Trophoblast cell (in vitro differentiated cells and primary cell): ENCODE results near the gene CSNK2A1.
"Not testable (repeated sequence)": the region's sequence is repeated elsewhere in the genome, so short reads cannot be mapped to it uniquely, and the experiment has no call there.

ENCODE experiments used
- DNase-seq, 2 donors: peaks; one replicate each; pipeline ENCODE4 v3.0.0-alpha.2; 2016
- H2AFZ ChIP-seq: 2 replicates; pipeline ENCODE4 v1.6.1; 2013; ENCODE audit warnings: low read length, moderate library complexity, mild to moderate bottlenecking; ENCODE audit not compliant: insufficient read depth, poor library complexity
- H2AK5ac ChIP-seq: 2 replicates; pipeline ENCODE4 v1.6.1; 2013; ENCODE audit warnings: mild to moderate bottlenecking, low read length
- H2BK120ac ChIP-seq: 2 replicates; pipeline ENCODE4 v1.6.1; 2013; ENCODE audit warnings: low read length, mild to moderate bottlenecking, moderate library complexity; ENCODE audit not compliant: insufficient read depth, poor library complexity
- H2BK12ac ChIP-seq: 2 replicates; pipeline ENCODE4 v1.6.1; 2013; ENCODE audit warnings: mild to moderate bottlenecking, low read length, moderate library complexity
- H2BK5ac ChIP-seq: 2 replicates; pipeline ENCODE4 v1.6.1; 2013; ENCODE audit warnings: low read length, low read depth, moderate library complexity, mild to moderate bottlenecking; ENCODE audit not compliant: poor library complexity
- H3K14ac ChIP-seq: 2 replicates; pipeline ENCODE4 v1.6.1; 2013; ENCODE audit warnings: mild to moderate bottlenecking, low read length
- H3K18ac ChIP-seq: 2 replicates; pipeline ENCODE4 v1.6.1; 2013; ENCODE audit warnings: mild to moderate bottlenecking, low read length
- H3K23ac ChIP-seq: 2 replicates; pipeline ENCODE4 v1.6.1; 2013; ENCODE audit warnings: low read length
- H3K27ac ChIP-seq: 2 replicates; pipeline ENCODE4 v1.5.1; 2013; ENCODE audit warnings: low read depth, mild to moderate bottlenecking, inconsistent platforms, low read length, moderate library complexity
- H3K27me3 ChIP-seq: 2 replicates; pipeline ENCODE4 v1.6.1; 2013; ENCODE audit warnings: inconsistent platforms, mild to moderate bottlenecking, low read length, moderate library complexity; ENCODE audit not compliant: insufficient read depth
- H3K36me3 ChIP-seq, 2 experiments: 1 replicate in 1 of 2; 2 replicates in 1 of 2; pipeline ENCODE4 v1.6.1; 2013; ENCODE audit warnings: low read length in 2 of 2, mild to moderate bottlenecking in 2 of 2, moderate library complexity in 1 of 2; ENCODE audit not compliant: insufficient read depth in 2 of 2, control insufficient read depth in 1 of 2
- H3K4ac ChIP-seq: 2 replicates; pipeline ENCODE4 v1.6.1; 2013; ENCODE audit warnings: low read depth, mild to moderate bottlenecking, low read length, moderate library complexity
- H3K4me1 ChIP-seq, 2 experiments: 1 replicate in 1 of 2; 2 replicates in 1 of 2; pipeline ENCODE4 v1.6.1; 2013; ENCODE audit warnings: low read length in 2 of 2, mild to moderate bottlenecking in 2 of 2, moderate library complexity in 1 of 2; ENCODE audit not compliant: insufficient read depth in 2 of 2, control insufficient read depth in 1 of 2
- H3K4me2 ChIP-seq: 2 replicates; pipeline ENCODE4 v1.6.1; 2013; ENCODE audit warnings: inconsistent platforms, mild to moderate bottlenecking, low read length, moderate library complexity
- H3K4me3 ChIP-seq: 2 replicates; pipeline ENCODE4 v1.5.1; 2013; ENCODE audit warnings: mild to moderate bottlenecking, low read depth, low read length, inconsistent platforms
- H3K79me1 ChIP-seq: one replicate; pipeline ENCODE4 v1.6.1; 2013; ENCODE audit warnings: low read length
- H3K79me2 ChIP-seq: 2 replicates; pipeline ENCODE4 v1.6.1; 2013; ENCODE audit warnings: low read length, mild to moderate bottlenecking; ENCODE audit not compliant: control insufficient read depth, insufficient read depth, poor library complexity
- H3K9ac ChIP-seq: 2 replicates; pipeline ENCODE4 v1.6.1; 2013; ENCODE audit warnings: mild to moderate bottlenecking, low read length
- H3K9me3 ChIP-seq: 2 replicates; pipeline ENCODE4 v1.6.1; 2013; ENCODE audit warnings: low read depth, mild to moderate bottlenecking, control low read depth, inconsistent platforms, low read length; ENCODE audit not compliant: insufficient read depth
- H4K12ac ChIP-seq: 2 replicates; pipeline ENCODE4 v1.6.1; 2013; ENCODE audit warnings: low read depth, mild to moderate bottlenecking, low read length, moderate library complexity
- H4K8ac ChIP-seq: 2 replicates; pipeline ENCODE4 v1.6.1; 2013; ENCODE audit warnings: low read depth, mild to moderate bottlenecking, low read length, moderate library complexity
- H4K91ac ChIP-seq: one replicate; pipeline ENCODE4 v1.6.1; 2013; ENCODE audit warnings: low read depth, mild to moderate bottlenecking, low read length, moderate library complexity
- WGBS: extraction: QIAGEN DNeasy Blood & Tissue Kit; methylation state at CpG from one replicate; pipeline ENCODE4 v1.1.7; 2013; ENCODE audit warnings: missing lambda C conversion rate; ENCODE audit not compliant: insufficient read length, insufficient coverage; ENCODE audit errors: extremely low coverage; 5-methylcytosine and 5-hydroxymethylcytosine counted together

Gene CSNK2A1

DNA sequence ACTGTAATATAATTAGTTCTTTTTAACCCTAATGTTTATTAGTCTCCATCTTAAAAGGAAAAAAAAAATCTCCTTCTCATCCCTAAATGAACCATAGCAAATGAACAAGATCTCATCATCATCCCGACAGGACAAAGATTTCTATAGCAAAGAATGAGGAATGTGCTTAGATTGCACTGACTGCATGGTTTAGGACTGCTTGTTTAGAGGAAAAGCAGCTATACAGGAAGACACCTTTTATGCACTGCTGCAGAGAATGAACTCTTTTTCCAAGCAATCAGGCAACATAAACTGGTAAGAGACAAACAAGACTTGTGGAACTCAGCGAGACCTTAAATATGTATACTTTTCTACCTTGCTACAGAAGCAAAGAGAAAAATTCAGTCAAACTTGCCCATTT, 26.8 kb downstream of the CSNK2A1 start:
- H3K14ac ChIP-seq = no peak overlapping the region
- peak overlapping the region; percentile 49 for H3K27ac ChIP-seq
- H2BK120ac ChIP-seq = no peak overlapping the region
- no peaks in the 10 kb centered on the region for H3K27me3 ChIP-seq
- no peak overlapping the region for H2BK5ac ChIP-seq
- H3K79me1 ChIP-seq = no peaks in the 10 kb centered on the region
- no CpG with 5 or more reads among the region's 2 CpGs for WGBS
- no peak overlapping the region for H3K4ac ChIP-seq
- H4K91ac ChIP-seq = no peak overlapping the region
- H3K23ac ChIP-seq = no peak overlapping the region
- H4K8ac ChIP-seq = no peak overlapping the region
- no peak overlapping the region for H3K18ac ChIP-seq
- DNase-seq = no peak
- no peak overlapping the region for H3K9ac ChIP-seq
- H3K36me3 ChIP-seq = peaks cover 6% of the 10 kb centered on the region in 2 experiments
- no peak overlapping the region for H2BK12ac ChIP-seq
- H2AK5ac ChIP-seq = no peak overlapping the region
- H2AFZ ChIP-seq = no peak overlapping the region
- H3K4me2 ChIP-seq = no peak overlapping the region
- H4K12ac ChIP-seq = no peak overlapping the region
- no peaks in the 10 kb centered on the region for H3K9me3 ChIP-seq
- H3K79me2 ChIP-seq = peaks cover 5% of the 10 kb centered on the region
- no peak overlapping the region for H3K4me3 ChIP-seq
- peaks cover 2 to 7% of the 10 kb centered on the region in 2 experiments for H3K4me1 ChIP-seq

- Histone ChIP-seq H4K12ac (no peak overlapping the region), H3K9me3 (no peaks in the 10 kb centered on the region), H2BK120ac (no peak overlapping the region), H3K4ac (no peak overlapping the region), H3K4me3 (no peak overlapping the region), H3K79me2 (peaks cover 7% of the 10 kb centered on the region), H4K91ac (no peak overlapping the region), H2BK12ac (no peak overlapping the region), H3K18ac (no peak overlapping the region), H3K36me3 (peaks cover 4 to 6% of the 10 kb centered on the region in 2 experiments), H3K4me1 (peaks cover 2 to 7% of the 10 kb centered on the region in 2 experiments), H3K27me3 (no peaks in the 10 kb centered on the region), H2AFZ (no peak overlapping the region), H4K8ac (no peak overlapping the region), H3K9ac (no peak overlapping the region), H3K4me2 (no peak overlapping the region), H2BK5ac (no peak overlapping the region), H3K14ac (no peak overlapping the region), H3K79me1 (no peaks in the 10 kb centered on the region), H3K27ac (no peak overlapping the region), H2AK5ac (no peak overlapping the region), H3K23ac (no peak overlapping the region)
- no CpG with 5 or more reads among the region's 3 CpGs for WGBS
- peak; percentile 5 to 71 for DNase-seq
These were observed 27.9 kb downstream of the CSNK2A1 start for GRCh38 chr20:515696-516095.

DNA sequence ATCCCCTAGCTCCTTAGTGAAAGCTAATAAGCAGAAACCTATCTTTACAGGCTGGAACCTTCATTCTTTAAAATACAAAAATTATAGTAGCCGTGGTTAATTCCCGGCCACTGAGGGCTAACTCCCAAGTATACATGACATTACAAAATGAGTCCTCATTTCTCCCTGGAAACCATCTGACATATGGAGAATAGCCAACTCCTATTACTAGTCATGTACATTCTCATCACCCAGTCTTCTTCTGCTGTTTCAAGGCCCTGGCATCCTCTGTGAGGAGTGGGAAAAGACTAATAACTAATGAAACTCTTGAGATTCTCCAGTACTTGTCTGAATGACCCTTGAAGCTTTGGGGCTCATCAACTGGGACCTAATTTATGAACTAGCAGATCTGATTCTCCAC, 30.2 kb downstream of the CSNK2A1 start:
- Histone ChIP-seq H3K27me3 (no peaks in the 10 kb centered on the region), H3K79me1 (no peaks in the 10 kb centered on the region), H2BK120ac (no peak overlapping the region), H2AFZ (no peak overlapping the region), H2BK12ac (no peak overlapping the region), H3K9ac (no peak overlapping the region), H3K36me3 (peaks cover 6 to 8% of the 10 kb centered on the region in 2 experiments), H4K91ac (no peak overlapping the region), H3K4me1 (peaks cover 2 to 7% of the 10 kb centered on the region in 2 experiments), H3K9me3 (no peaks in the 10 kb centered on the region), H3K4me2 (no peak overlapping the region), H3K23ac (no peak overlapping the region), H2BK5ac (no peak overlapping the region), H3K18ac (no peak overlapping the region), H3K27ac (no peak overlapping the region), H3K4me3 (no peak overlapping the region), H4K8ac (no peak overlapping the region), H3K14ac (no peak overlapping the region), H2AK5ac (no peak overlapping the region), H3K4ac (no peak overlapping the region), H4K12ac (no peak overlapping the region), H3K79me2 (peaks cover 5% of the 10 kb centered on the region)
- DNase-seq = no peak
- WGBS = no CpG with 5 or more reads among the region's 2 CpGs

DNA sequence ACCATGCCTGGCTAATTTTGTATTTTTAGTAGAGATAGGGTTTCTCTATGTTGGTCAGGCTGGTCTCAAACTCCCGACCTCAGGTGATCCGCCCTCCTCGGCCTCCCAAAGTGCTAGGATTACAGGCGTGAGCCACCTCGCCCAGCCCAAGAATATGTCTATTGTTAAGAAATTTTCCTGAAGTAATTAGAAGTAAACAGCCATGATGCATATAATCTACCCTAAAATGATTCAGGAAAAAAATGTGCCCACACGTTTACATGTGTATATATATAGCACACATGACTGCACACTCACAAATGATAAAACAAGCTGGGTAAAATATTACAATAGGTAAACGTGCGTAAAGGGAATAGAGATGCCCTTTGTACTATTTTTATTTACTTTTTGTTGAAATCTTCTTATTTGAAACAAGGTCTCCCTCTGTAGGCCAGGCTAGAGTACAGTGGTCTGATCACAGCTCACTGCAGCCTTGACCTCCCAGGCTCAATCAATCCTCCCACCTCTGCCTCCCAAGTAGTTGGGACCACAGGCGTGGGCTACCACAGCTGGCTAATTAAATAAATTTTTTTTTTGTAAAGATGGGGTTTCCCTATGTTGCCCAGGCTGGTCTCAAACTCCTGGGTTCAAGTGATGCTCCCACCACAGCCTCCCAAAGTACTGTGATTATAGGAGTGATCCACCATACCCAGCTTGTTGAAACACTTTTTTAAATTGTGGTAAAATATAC, 33.1 kb downstream of the CSNK2A1 start:
- not testable (repeated sequence) for DNase-seq, H3K9me3 ChIP-seq, H3K4me3 ChIP-seq, H3K27ac ChIP-seq, H2BK12ac ChIP-seq, H2BK5ac ChIP-seq, H2AK5ac ChIP-seq, H4K8ac ChIP-seq, H3K79me2 ChIP-seq, H3K4me1 ChIP-seq, H3K79me1 ChIP-seq, H3K23ac ChIP-seq, H3K14ac ChIP-seq, H3K18ac ChIP-seq, H3K27me3 ChIP-seq, H4K12ac ChIP-seq, H3K9ac ChIP-seq, H4K91ac ChIP-seq, H2AFZ ChIP-seq, H3K4ac ChIP-seq, H3K4me2 ChIP-seq, H2BK120ac ChIP-seq
- peaks cover 12 to 16% of the 10 kb centered on the region in 2 experiments for H3K36me3 ChIP-seq
- no CpG with 5 or more reads among the region's 9 CpGs for WGBS
